Lower lobe of right lung (tissue), 2 donors: Measurements from ENCODE around the gene MAP7D2. TPM values are rescaled to one million over a fixed set of nuclear protein-coding genes. Genes with fewer than 3 reads are reported as not detected.
A peak's percentile ranks its signal among the peaks of the same experiment; 100 is the strongest.
"Not testable (repeated sequence)": the region's sequence is repeated elsewhere in the genome, so short reads cannot be mapped to it uniquely, and the experiment has no call there.

Experiments
- ATAC-seq, 2 donors: fragments of 200-7000 bp; cut with Tn5 transposase; one replicate each; pipeline ENCODE4 v1.9.1; 2020 to 2022; ENCODE audit warnings: mild to moderate bottlenecking in 2 of 2, moderate library complexity in 2 of 2
- DNase-seq: peaks from one replicate; pipeline ENCODE4 v3.0.0-alpha.2; 2020
- H3K27ac ChIP-seq: fragments of 200-600 bp; one replicate; pipeline ENCODE4 v1.8.0; 2022
- H3K27me3 ChIP-seq: fragments of 200-600 bp; one replicate; pipeline ENCODE4 v1.8.0; 2022; ENCODE audit warnings: low read depth
- H3K36me3 ChIP-seq: fragments of 200-600 bp; one replicate; pipeline ENCODE4 v1.8.0; 2022; ENCODE audit warnings: mild to moderate bottlenecking
- H3K4me1 ChIP-seq: fragments of 200-600 bp; one replicate; pipeline ENCODE4 v1.8.0; 2022
- H3K4me3 ChIP-seq: fragments of 200-600 bp; one replicate; pipeline ENCODE4 v1.8.0; 2022; ENCODE audit warnings: mild to moderate bottlenecking
- H3K9me3 ChIP-seq: fragments of 200-600 bp; one replicate; pipeline ENCODE4 v1.8.0; 2022
- CTCF ChIP-seq: fragments of 200-600 bp; IDR thresholded peaks from one replicate; pipeline ENCODE4 v1.8.0; 2022; ENCODE audit warnings: antibody characterized with exemption, mild to moderate bottlenecking
- intact Hi-C: fragments of 100-400 bp; cut with DNase I; formaldehyde crosslinking; loops from one replicate; pipeline ENCODE4 v1.11.0; 2022
- total RNA-seq: library from RNA; stranded (reverse); fragmentation: NEBNext Ultra II Directional; extraction: Animal tissue kit (Norgen Biotek cat#: 25700); gene quantifications from one replicate; pipeline ENCODE4 v1.2.1, GENCODE V29; 2021
- donor health status: DM: no; HTN: yes; CAD: no; lungs with severe emphysema.

The MAP7D2 gene
- total RNA-seq, 1 donor from 2014 or later: 0.35 TPM

GRCh38 chrX:20127440-20127839 lies 10.7 kb upstream of the MAP7D2 start:
- H3K4me3 ChIP-seq, DNase-seq, H3K4me1 ChIP-seq, H3K27me3 ChIP-seq, intact Hi-C loops, H3K27ac ChIP-seq, H3K9me3 ChIP-seq: not testable (repeated sequence)
- peak in 1 of 2 donors; percentile 81 for ATAC-seq
- H3K36me3 ChIP-seq: peaks cover 49% of the 10 kb centered on the region
- TF ChIP-seq CTCF: peak; percentile 21

- H3K4me1 ChIP-seq, H3K4me3 ChIP-seq, H3K9me3 ChIP-seq, intact Hi-C loops, H3K27me3 ChIP-seq, H3K27ac ChIP-seq, ATAC-seq, DNase-seq: not testable (repeated sequence)
- H3K36me3 ChIP-seq: peaks cover 42% of the 10 kb centered on the region
These were observed 10.1 kb upstream of the MAP7D2 start for GRCh38 chrX:20126833-20127232.

- Histone ChIP-seq H3K4me1 (no peaks in the 10 kb centered on the region), H3K36me3 (peaks cover 24% of the 10 kb centered on the region), H3K4me3 (no peak overlapping the region), H3K27me3 (no peaks in the 10 kb centered on the region), H3K9me3 (no peaks in the 10 kb centered on the region), H3K27ac (no peak overlapping the region)
- ATAC-seq (no peak), DNase-seq (no peak)
- TF ChIP-seq CTCF: no peak
- intact Hi-C loops: no loop called here
These were observed 8.3 kb upstream of the MAP7D2 start for GRCh38 chrX:20124964-20125363.

GRCh38 chrX:20118065-20118824 lies 1.5 kb upstream of the MAP7D2 start:
- Histone ChIP-seq H3K4me1 (no peaks in the 10 kb centered on the region), H3K36me3 (no peaks in the 10 kb centered on the region), H3K9me3 (no peaks in the 10 kb centered on the region), H3K27ac (no peak overlapping the region), H3K27me3 (peaks cover 10% of the 10 kb centered on the region), H3K4me3 (no peak overlapping the region)
- intact Hi-C loops: no loop called here
- TF ChIP-seq CTCF: no peak
- DNase-seq: no peak
- peak in 1 of 2 donors; percentile 58 for ATAC-seq

- Histone ChIP-seq H3K9me3 (no peaks in the 10 kb centered on the region), H3K36me3 (no peaks in the 10 kb centered on the region), H3K27me3 (peaks cover 10% of the 10 kb centered on the region), H3K4me1 (no peaks in the 10 kb centered on the region), H3K4me3 (peak overlapping the region; percentile 37), H3K27ac (no peak overlapping the region)
- intact Hi-C loops: no loop called here
- no peak for ATAC-seq
- no peak for DNase-seq
- no peak for TF ChIP-seq CTCF
These were observed 575 bp downstream of the MAP7D2 start for GRCh38 chrX:20116087-20116576.

GRCh38 chrX:20112022-20112774 lies 4.5 kb downstream of the MAP7D2 start:
- DNase-seq (no peak), ATAC-seq (no peak)
- intact Hi-C loops: no loop called here
- H3K4me3 ChIP-seq: no peak overlapping the region
- no peak for TF ChIP-seq CTCF
- H3K4me1 ChIP-seq: no peaks in the 10 kb centered on the region
- H3K27me3 ChIP-seq: peaks cover 10% of the 10 kb centered on the region
- no peaks in the 10 kb centered on the region for H3K9me3 ChIP-seq
- H3K27ac ChIP-seq: no peak overlapping the region
- no peaks in the 10 kb centered on the region for H3K36me3 ChIP-seq
